Stimulated activated CD4-positive, alpha-beta T cell treated with anti-CD3 and anti-CD28 coated beads, Interleukin-15, amount 100 ng/mL, for 24 hours (primary cell): ENCODE measurements around the gene CRTC2.

ENCODE experiments used
- DNase-seq: peaks from one replicate; pipeline ENCODE4 v3.0.0-alpha.2; 2020

CRTC2 gene

DNA sequence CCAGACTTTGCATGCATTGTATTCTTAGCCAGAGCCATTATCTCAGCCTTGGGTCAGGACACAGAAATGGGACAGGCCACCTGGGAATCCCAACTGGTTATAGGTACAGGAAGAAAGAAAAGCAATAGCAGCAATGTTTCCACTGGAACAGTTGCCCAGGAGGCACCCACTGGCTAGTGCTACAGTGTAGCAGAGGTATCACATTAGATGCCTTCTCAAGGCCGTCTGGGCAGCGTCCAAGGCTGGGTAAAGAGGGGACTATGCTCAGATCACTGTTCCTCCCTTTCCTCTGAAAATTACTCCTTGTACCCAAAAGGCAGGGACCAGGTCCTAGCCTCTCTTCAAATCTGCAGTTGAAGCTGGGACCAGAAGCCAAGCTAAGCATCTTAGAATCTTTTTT lies 11.9 kb upstream of the CRTC2 start:
- no peak for DNase-seq

DNA sequence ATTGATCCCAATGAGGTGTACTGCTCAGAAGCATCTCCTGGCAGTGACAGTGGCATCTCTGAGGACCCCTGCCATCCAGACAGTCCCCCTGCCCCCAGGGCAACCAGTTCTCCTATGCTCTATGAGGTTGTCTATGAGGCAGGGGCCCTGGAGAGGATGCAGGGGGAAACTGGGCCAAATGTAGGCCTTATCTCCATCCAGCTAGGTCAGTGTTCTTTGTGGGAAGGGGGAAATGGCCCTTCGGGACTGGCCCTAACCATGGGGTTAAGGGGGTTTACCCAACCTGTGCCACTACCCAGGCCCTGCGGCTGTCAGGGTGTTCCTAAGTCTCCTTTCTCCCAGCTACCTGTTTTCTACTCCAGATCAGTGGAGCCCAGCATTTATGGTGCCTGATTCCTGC lies 10.6 kb upstream of the CRTC2 start:
- no peak for DNase-seq

GRCh38 chr1:153968408-153968807 lies 10.0 kb upstream of the CRTC2 start:
- no peak for DNase-seq

DNA sequence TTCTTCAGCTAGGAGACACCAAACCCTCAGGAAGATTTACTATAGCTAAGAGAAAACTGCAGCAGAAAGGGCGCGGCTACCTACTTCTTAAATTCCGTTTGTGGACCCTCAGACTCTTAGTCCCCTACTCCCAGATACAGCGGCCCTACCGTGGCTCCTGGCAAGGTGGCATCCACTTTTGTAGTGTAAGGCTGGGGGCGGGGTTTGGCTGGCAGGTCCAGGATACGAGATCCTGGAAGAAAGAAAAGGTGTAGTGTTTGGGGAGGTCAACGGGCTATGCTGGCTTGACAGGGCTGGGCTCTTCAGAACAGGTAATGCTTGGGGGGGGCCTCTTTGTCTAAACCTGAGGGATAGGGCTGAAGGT lies 9.6 kb upstream of the CRTC2 start:
- DNase-seq, result no peak

- peak; percentile 90 for DNase-seq
Observed at GRCh38 chr1:153967107-153967999, 8.9 kb upstream of the CRTC2 start, which contains the start of gene CREB3L4. Gene CREB3L4, plus strand, starts transcription at chr1:153967902. Its CDS starts 624 bp downstream, at chr1:153968526.

GRCh38 chr1:153963850-153964331 lies 5.5 kb upstream of the CRTC2 start:
- DNase-seq, result peak; percentile 42

DNA sequence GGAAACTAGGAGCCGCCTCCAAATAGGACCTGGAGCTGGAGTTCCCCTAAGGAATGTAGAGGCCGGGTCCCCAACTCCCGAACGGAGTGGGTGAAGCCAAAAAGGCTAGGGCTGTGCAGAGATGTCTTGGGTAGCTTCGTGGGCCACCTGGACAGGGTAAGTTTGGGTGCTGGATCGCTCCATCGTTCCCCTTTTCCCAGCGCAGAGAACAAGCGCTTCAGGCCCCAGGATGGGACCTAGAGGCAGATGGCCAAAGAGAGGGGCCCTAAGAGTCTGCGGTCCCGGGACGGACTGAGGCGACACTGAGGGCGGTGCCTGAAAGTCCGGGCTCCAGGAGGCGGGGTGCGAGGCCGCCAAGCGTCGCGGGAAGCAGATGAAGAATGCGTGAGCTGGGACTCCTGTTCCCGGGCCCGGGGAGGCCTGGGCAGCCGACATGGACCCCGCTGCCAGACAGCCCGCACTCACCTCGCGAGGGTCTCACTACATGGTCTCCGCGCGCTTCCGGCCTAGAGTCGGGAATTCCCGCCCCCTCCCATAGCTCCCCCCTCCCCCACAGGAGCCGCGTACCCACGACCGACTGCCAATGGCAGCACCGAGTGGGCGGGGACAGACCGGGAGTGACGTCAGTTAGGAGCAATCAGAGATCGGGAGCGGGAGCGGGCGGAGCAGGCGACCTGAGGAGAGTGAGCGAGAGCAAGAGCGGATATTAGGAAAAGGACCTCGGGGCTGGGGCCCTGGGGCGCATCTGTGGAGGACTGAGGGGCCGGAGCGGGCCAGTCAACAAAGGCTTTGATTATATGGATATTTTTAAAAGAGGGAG lies 4.8 kb upstream of the CRTC2 start, which contains the start of gene SLC39A1:
Gene SLC39A1, minus strand, starts transcription at position 508 of the 820 bp plus-strand sequence. CDS start 822 bp downstream, outside the sequence.
- DNase-seq, result peak; percentile 98

GRCh38 chr1:153962088-153963029 lies 3.9 kb upstream of the CRTC2 start:
- DNase-seq, result no peak

- no peak for DNase-seq
Observed at GRCh38 chr1:153961421-153961820, 3.0 kb upstream of the CRTC2 start.

- no peak for DNase-seq
Observed at GRCh38 chr1:153960206-153960605, 1.8 kb upstream of the CRTC2 start.

- no peak for DNase-seq
Observed at GRCh38 chr1:153959454-153959853, 1.0 kb upstream of the CRTC2 start.

DNA sequence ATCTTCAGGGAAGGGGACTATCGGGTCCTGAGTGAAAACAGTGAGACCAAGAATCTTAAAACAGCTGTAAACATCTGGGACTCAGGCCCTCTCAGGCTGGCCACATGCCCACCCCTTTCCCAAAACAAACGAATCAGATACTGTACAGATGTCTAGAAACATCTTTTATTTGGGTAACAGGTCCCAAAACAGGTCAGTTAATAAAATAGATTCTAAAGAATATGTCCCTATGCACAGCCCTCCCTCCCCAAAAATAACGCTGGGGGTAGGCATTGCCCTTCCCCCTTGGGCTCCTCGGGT lies 499 bp upstream of the CRTC2 start:
- no peak for DNase-seq

GRCh38 chr1:153957744-153958110 lies 685 bp downstream of the CRTC2 start:
- DNase-seq, result peak; percentile 54

DNA sequence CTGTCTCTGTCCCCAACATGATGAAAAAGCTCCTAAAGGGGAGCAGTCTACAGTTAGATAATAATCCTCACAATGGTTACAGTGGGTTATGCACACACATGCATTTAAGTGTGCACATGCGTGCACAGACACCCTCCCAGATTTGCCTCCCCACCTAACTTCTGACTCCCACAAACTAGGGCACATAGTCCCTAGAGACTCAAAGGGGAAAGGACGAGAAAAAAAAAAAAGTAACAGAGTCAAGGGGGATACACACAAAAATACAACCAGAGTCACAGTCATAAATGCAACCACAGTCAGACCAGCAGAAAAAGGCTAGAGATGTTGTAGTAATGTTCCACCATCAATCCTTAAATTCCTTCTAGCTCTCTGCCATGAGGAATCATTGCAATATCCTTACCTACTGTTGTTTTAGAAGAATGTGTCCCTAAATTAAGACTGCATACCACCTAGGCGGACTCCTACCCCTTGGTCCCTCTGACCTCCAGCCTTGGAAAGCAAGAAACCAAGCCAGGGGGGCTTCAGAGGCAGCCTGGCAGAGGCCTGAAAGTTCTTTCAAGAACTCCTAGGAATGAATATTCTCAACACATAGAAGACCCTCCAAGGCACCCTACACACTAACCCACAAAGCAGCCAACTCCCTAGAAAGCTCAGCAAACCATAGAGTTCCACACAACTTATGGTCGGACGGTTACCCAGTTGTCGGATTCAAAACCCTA lies 1.3 kb downstream of the CRTC2 start:
- no peak for DNase-seq

GRCh38 chr1:153954826-153955225 lies 3.6 kb downstream of the CRTC2 start:
- DNase-seq, result no peak

GRCh38 chr1:153953859-153954365 lies 4.5 kb downstream of the CRTC2 start:
- no peak for DNase-seq

GRCh38 chr1:153951801-153952200 lies 6.6 kb downstream of the CRTC2 start:
- DNase-seq, result no peak

DNA sequence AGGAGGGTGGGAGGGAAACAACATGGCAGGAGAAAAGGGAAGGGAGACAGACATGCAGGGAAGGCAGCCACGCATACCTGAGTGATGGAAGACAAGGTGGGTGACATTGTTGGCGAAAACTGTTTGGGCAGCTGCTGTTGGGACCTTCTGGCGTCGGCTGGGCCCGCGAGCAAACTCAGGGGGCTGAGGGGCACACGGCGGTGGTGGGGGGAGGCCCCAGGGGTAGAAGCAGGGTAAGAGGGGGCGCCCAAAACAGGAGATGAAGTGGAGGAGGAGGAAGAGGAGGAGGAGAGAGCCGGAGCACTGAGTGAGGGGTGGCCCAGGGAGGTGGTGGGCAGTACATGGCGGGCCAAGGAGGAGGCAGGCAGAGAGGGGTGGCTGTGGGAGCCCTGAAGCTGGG lies 7.2 kb downstream of the CRTC2 start:
- DNase-seq, result no peak

DNA sequence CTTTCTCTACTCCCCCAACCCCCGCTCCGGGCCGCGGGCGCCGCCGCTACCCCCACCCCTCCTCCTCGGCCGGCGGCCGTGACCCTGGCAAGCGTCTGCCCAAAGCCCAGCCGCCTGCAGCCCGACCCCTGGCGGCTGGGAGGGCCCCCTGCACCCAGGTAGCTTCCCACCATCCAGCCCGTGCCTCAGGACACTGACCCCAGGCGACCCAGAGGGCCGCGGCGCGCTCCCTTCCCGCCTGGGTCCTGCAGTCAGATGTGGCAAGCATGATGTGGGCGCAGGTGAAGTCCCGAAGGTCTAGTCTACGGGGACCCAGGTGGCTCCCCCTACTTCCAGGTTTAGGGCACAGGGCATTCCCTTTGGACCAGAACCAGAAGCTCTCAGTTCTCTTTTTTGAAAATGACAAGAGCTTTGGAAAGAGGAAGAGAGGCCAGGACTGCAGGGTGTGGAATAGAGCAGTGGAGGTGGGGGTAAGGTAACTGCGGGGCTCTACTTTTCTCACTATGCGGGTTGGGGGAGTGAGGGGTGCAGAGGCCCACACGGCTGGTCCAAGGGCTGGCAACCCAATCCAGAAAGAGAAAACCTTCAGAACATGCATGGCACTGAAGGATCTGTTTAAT lies 11.7 kb downstream of the CRTC2 start, which contains the start of gene DENND4B:
Gene DENND4B, minus strand, starts transcription at position 97 of the 620 bp plus-strand sequence. CDS start 2,344 bp downstream, outside the sequence.
- DNase-seq, result peak; percentile 83

DNA sequence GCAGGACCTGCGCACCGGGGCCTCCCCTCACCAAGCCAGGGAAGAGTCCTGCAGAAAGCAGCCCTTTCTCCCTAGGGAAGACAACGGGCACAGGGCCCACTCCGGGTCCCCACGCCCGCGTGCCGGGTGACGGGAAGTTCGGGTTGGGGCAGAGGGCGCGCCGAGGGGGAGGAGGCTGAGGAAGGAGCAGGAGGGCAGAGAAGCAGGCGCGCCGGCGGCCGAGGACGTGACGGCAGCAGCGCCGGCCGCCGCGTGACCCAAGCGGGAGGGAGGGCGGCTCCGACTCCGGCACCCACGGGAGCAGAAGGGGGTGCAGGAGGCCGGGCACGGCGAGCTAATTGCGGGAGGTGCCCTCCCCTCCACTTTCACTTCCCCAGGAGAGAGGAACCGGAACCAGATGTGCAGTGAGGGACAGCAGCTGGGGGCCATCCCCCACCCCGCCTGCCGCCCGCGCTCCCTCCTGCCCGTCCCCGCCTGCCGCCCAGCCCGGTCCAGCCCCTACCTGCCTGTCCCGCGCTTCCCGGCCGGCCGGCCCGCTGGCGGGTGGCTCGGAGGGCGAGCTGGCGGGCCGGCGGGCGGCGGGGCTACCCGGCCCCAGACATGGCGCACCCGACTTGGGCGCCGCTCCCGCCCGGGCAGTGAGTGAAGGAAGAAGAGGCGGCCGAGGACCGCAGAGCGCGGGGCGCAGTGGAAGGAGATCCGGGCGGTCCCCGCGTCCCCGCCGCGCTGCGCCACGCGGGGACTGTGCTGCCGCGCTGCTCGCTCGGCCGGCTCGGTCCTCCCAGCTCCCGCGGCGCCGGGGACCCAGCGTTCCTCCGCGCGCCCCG lies 12.4 kb downstream of the CRTC2 start:
- DNase-seq, result peak; percentile 83
